HG03558 (cell line): ENCODE data around the gene SNX13.
"Not testable (repeated sequence)": the region's sequence is repeated elsewhere in the genome, so short reads cannot be mapped to it uniquely, and the experiment has no call there.

Source experiments
- ATAC-seq: cut with Tn5 transposase; IDR thresholded peaks from one replicate; pipeline ENCODE4 v1.9.1; 2021; ENCODE audit warnings: moderate number of reproducible peaks; ENCODE audit not compliant: unreplicated experiment; ENCODE audit errors: extremely low read depth

The SNX13 gene

DNA sequence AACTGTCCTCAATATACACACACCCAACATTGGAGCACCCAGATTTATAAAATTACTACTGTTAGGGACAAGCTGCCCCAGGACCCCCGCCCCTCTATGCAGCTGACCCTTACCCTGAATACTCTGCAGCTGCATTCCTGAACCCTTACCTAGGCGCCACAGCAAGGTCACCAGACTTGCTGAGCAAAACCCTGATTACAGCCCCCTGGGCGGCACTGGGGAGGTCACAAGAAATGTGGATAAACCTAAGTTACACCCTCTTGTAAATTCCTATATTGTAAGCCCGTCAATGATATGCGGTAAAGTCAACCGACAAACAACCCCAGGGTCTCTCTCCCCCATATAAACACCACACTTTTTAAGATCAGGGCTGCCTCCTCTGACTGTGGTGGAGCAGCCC, 25.1 kb downstream of the SNX13 start:
- ATAC-seq = no peak

DNA sequence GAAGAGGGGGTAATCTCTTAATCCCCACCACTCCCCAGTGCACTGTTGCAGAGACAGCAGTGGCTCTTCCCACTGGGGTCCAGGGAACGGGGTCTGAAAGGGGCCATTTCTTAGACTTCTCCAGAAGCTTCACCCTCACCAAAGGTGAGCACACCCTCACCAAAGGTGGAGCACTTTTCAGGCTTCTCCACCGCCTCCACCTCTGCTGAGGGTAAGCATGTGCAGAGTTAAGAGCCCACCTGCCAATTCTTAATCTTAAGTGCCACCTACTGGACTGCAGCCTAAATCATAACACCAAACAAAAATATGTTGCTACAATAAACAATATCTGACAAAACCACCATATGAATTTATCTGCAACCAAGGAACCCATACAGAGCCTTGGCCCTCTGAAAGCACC, 27.0 kb downstream of the SNX13 start:
- ATAC-seq = no peak

DNA sequence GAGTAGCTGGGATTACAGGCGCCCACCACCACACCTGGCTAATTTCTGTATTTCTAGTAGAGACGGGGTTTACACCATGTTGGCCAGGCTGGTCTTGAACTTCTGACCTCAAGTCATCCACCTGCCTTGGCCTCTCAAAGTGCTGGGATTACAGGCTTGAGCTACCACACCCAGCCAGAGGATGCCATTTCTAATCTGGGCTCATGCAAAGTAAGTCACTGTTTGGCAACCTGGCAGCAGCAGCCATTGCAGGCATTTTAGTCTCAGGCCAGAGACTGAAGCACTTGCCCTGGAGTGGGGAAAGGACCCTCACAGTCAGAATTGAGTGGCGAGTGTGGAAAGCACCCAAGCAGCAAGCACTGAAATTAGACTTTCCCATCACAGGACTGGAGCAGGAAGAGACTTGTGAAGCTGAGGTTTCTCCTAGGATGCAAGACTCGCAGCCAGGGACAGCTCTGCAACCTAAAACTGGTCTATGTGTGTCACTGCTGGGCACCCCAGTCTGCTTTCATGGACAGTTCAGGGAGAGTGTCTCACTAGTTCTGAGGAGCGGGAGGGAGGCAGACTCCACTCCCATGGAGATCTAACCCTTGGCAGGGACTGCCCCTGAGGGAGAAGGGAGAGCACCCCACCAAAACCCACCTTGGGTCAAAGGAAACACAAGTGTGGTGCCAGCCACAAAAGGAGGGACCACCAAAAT, 27.6 kb downstream of the SNX13 start:
- no peak for ATAC-seq

DNA sequence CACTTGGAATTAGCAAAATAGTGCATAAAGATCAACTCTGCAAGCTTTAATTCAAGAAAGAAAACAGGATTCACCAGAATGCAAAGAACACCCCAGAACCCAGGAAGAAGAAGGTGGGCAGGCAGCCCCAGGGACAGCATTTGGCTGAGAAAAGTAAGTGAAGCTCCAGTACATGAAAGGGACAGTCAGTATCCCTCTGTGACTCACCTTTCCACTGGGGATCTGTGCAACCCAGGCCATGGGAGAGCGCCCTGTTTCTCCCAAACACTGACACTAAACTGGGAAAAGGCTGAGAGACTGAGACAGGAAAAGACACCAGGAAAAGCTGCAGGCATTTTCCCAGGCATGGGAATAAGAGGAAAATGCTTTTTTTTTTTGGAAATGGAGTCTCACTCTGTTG, 28.2 kb downstream of the SNX13 start:
- no peak for ATAC-seq

DNA sequence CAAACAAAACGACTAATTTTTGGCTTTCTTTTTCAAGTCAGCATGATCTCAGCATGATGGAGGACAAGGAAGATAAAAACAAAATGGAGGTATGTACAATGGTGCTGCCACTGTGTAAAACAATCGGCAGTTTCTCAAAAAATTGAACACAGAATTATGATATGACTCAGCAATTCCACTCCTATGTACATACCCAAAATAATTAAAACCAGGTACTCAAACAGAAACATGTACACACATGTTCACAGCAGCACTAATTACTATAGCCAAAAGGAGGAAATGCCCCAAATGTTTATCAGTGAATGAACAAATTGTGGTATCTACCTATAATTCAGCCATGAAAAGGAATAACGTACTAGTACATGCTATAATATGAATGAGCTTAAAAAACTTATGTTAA, 29.9 kb downstream of the SNX13 start:
- no peak for ATAC-seq

DNA sequence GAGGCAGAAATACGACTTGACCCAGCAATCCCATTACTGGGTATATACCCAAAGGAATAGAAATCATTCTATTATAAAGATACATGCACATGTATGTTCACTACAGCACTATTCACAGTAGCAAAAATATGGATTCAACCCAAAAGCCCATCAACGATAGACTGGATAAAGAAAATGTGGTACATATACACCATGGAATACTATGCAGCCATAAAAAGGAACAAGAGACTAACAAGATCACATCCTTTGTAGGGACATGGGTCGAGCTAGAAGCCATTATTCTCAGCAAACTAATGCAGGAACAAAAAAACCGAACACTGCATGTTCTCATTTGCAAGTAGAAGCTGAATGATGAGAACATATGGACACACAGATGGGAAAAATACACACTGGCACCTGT, 31.0 kb downstream of the SNX13 start:
- not testable (repeated sequence) for ATAC-seq

DNA sequence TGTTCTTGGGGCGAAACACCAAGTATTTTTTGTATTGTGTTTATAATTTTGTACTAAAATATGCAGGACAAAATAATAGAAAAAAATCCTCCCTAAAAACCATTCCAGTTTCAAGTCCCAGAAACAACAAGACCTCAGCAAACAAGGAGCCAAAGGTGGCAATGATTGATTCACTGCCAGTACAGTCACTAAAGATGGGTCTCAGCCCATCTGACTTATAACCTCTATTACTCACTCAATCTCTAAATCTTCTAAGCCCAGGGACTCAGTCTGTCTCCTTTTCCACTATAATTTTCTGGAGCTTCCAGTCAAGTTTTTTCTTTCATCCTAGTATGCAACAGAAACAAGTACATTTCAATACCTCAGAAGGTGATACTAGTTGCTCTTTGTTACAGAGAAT, 33.3 kb downstream of the SNX13 start:
- no peak for ATAC-seq

DNA sequence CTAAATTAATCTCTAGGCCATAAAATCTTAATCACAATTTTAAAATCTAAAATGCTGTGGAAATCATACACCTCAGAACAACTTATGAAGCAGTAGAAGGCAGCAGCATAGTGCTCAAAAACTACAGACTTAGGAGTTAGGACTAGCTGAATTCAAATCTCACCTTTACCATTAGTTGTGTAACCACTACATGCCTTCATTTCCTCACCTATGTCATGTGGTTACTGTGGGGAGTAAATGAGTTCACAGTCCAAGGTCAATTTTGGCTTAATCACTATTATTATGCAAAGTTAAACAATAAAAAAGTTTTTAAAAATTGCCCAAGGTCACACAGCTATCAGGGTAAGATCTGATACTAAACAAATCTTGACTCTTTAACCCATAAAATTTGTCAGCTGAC, 37.0 kb downstream of the SNX13 start:
- no peak for ATAC-seq

DNA sequence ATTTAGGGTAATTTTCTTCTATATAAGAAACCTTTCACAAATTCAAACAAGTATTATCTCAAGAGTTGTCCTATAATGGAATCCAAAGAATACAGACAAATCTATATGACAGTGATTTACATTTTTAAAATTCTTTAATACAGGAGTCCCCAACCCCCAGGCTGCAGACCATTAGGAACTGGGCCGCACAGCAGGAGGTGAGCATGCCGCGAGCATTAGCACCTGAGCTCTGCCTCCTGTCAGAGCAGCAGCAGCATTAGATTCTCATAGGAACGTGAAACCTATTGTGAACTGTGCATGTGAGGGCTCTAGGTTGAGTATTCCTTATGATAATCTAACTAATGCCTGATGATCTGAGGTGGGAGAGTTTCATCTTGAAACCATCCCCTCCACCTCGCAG, 37.7 kb downstream of the SNX13 start:
- ATAC-seq = no peak

DNA sequence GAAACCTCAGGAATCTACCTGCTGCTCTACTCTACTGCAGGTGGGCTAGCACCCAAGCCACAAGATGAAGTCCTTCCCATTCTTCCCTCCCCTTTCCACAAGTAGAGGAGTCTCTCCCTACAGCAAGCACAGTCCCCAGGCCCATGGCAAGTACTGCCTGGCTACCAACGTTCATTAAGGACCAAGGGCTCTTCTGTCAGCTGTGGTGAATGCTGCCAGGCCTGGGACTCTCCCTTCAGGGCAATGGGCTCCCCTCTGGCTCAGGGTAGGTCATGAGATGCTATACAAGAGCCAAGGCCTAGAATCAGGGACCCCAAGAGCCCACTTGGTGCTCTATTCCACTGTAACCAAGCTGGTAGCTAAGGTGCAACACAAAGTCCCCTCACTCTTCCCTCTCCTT, 39.8 kb downstream of the SNX13 start:
- no peak for ATAC-seq

DNA sequence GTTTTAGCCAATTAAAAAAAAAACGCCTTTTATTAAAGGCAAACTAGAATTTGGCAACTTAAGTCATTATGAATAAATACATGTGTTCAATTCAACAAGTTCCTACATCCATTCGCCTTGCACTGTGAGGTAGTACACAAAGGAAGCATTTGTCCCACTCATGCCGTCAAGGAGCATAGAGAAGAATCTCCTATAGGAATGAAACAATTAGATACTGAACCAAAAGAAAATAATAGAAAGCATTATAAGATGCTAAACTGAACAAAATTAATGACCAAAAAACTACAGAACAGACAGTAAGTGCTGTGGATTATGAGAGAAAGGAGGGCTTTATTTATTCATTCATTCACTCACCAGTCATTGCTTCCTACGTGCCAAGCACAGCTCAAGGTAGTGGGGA, 42.2 kb downstream of the SNX13 start:
- no peak for ATAC-seq

DNA sequence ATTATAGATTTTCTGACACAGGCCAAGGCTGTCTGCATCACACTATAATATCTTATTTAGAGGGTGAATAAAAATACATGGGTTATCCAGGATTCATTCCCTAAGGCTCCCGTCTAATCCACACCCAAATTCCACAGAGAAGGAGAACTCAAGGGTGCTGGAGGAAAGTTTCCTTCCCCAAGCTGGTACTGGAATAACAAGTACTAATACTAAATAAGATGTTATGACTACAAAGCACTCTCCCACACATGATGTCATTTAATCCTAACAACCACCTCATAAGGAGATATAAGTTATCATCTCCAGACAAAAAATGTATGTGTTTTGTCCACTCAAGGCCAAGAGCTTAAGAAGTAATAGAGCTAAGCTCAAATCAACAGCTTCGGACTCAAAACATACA, 53.0 kb downstream of the SNX13 start:
- ATAC-seq = no peak

DNA sequence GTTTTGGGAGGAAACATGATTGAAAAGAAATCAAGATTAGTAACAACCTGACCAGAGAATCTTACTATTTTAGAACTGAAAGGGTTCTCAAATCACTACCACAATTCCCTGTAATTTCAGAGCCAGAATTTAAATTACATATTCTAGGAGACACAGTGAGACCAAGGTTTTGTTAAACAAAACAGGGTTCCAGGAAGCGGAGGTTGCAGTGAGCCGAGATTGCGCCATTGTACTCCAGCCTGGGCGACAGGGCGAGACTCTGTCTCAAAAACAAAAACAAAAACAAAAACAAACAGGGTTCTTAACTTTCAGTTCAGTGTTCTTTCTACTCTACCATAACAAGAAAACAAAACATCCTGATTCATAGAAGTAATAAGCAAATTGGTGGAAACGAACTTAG, 57.6 kb downstream of the SNX13 start:
- ATAC-seq = no peak

DNA sequence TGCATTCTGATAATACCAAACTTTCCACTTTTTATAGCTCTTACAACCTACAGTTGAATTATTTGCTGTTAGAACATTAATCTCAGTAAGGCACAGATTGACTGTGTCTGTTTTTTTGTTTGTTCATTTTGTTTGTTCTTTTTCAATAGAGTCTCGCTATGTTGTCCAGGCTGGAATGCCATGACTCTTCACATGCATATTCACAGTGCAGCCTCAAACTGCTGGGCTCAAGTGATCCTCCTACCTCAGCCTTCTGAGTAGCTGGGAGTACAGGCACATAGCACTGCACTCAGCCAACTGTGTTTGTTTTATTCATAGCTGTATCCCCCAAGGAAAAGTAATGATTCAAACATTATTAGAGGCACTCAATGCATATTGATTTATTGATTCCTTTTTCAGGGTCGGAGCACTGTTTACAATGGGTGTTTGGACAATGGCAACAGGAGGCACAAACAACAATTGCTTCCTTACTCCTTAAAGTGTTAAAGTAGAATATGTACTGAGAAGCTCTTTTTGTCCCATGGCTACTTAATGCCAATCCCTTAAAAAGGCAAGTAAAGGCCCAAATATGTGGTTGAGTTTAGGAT, 61.1 kb downstream of the SNX13 start:
- no peak for ATAC-seq

DNA sequence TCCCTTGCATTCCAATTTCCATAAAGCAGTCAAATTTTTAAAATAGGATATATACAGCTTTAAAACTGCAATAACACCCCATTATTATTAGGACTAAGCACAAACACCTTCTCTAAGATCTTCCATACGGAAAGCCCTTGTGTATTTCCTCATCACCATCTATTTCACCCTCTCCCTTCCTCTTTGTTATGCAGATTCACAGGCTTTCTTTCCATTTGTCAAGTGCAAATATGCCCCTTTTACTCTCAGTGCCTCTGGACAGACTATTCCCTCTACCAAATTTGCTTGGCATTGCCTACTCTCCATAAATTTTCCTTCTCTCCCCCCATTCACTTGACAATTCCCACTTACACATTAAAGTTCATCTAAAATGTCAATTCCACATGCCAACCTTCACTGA, 61.7 kb downstream of the SNX13 start:
- no peak for ATAC-seq

DNA sequence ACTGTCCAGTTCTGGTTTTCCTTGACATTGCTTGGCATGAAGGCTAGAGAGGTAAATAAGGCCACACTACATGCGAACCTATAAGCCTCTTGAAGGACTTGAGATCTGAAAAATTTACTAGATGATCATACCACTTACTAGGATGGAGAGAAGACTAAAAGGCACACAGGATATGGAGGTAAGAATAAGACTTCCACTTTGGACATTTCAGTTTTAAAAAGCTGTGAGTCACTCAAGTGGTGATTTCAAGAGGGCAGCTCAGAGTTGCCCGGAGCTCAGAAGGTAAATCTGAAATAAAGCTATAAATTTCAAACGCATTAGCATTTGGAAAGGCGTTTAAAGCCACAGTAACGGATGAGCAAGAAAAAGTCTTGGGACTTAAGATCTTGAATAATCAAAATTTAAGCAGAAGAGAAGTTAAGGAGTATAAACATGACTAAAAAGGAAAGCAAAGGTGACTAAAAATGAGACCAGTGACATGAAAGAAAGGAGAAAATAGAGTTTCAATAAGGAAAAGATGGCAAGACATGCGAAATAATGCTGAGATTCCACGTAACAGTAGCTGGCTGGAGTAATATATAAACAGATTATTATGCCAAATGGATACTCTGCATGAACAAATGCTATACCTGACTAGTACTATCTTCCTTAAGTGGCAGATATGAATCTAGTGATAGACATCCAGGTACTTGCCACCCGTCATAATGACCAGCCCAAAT, 68.3 kb downstream of the SNX13 start:
- no peak for ATAC-seq

DNA sequence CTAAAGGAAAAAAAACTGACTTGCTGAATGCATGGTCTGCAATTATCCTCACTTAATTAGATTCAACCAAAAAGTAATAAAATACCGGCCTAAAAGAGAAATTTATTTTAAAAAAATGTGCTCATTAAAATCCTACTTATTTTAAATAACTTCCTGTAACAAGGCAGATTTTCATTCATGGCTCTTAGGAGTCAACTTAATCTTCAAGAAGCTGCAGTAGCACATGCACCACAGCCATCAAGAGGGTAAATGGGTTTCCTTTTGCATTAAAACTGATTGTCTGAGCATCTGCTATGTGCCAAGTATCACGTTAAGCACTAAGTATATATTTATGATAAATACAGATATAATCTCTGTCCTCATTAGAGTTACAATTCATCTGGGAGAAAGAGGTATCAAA, 69.9 kb downstream of the SNX13 start:
- no peak for ATAC-seq

DNA sequence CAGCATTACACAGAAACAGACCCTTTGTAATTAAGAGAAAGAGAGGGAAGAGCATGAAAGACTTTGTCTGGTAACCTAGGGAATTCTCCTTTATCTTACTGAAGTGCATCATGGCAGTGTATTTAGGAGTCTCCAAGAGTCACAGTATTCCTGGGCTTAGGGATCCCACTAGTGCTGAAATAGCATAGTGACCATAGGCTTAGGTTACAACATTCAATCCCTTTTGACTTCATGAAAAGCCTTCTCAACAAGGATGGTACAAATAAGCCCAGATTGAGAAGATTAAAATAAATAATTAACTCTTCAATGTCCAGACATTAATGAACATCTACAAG, 76.5 kb downstream of the SNX13 start:
- no peak for ATAC-seq

DNA sequence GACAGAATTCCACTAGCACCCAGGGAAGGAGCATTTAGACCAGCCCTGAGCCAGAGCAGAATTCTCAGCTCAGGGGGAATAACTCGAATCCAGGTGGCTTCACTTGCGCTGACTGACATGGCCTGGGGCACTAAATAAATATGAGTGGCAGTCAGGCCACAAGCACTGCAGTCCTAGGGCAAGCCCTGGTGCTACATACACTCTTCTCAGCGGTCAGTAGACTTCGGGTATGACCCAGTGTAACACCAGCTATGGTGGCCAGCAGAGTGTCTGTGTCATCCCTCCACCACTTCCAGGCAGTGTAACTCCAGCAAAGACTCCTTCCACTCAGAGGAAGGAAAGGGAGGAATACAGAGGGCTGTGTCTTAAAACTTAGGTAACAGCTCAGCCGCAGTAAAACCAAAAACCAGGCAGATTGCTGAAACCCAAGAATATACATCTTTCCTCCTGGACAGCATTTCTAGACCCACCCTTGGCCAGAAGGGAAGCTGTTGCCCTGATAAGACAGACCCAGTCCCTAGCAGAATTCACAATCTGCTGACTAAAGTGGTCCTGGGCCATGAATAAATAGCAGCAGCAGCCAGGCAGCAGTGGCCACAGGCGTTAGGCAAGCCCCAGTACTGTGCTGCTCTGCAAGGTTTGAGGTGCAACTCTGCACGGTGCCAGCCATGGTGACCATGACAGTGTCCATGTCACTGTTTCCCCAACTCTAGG, 77.0 kb downstream of the SNX13 start:
- no peak for ATAC-seq

DNA sequence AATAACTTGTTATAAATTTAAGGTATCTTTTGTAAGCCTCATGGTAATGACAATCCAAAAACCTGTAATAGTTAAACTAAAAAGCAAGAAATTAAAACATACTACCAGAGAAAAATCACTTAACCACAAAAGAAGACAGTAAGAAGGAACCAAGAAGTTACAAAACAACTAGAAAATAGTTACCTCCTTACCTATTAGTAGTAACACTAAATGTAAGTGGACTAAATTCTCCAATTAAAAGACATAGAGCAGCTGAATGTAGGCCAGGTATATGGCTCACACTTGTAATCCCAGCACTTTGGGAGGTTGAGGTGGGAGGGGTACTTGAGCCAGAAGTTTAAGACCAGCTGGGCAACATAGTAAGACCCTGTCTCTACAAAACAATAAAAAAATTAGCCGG, 84.0 kb downstream of the SNX13 start:
- ATAC-seq = no peak

DNA sequence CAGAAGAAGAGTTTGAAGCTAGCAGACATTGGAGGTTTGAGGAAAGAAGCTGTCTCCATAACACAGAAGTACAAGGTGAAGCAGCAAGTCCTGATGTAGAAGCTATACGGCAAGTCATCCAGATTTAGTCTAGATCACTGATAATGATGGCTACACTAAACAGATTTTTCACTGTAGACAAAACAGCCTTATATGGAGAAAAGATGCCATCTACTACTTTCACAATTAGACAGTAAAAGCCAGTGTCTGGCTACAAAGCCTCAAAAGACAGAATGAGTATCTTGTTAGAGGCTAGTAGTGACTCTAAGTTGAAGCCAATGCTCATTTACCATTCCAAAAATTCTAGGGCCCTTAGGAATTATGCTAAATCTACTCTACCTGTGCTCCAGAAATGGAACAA, 85.1 kb downstream of the SNX13 start:
- ATAC-seq = no peak
